SK-N-DZ (cell line): Measurements from ENCODE around the gene ENPP6. TPM values are rescaled to one million over a fixed set of nuclear protein-coding genes. Genes with fewer than 3 reads are reported as not detected.
A peak's percentile ranks its signal among the peaks of the same experiment; 100 is the strongest.

ENCODE experiments used
- DNase-seq: peaks from one replicate; pipeline ENCODE4 v3.0.0-alpha.2; 2015; ENCODE audit warnings: low spot score
- polyA plus RNA-seq, 2 experiments: library from polyadenylated mRNA; depleted of rRNA; stranded (reverse); fragments of >200 nt; gene quantifications; 2 replicates each; pipeline ENCODE4 v1.2.3, GENCODE V29; 2014

ENPP6 gene
- not detected in 2 replicates for polyA plus RNA-seq (2014; cell fraction: cytosol; rRNA removed)
- not detected in 2 replicates for polyA plus RNA-seq (2014; cell fraction: nucleus; rRNA removed)

- DNase-seq: no peak
Measured at GRCh38 chr4:184217634-184218033, at the start of gene ENPP6. Gene ENPP6, minus strand, starts transcription at chr4:184217873. Its CDS starts 54 bp downstream, at chr4:184217819.

- no peak for DNase-seq
Measured at GRCh38 chr4:184267206-184267608, 49.5 kb upstream of the ENPP6 start.

- DNase-seq: no peak
Measured at GRCh38 chr4:184265546-184266351, 48.1 kb upstream of the ENPP6 start.

GRCh38 chr4:184263910-184264732 lies 46.4 kb upstream of the ENPP6 start:
- DNase-seq: peak; percentile 84

- no peak for DNase-seq
Measured at GRCh38 chr4:184263461-184263860, 45.8 kb upstream of the ENPP6 start.

- no peak for DNase-seq
Measured at GRCh38 chr4:184262901-184263300, 45.2 kb upstream of the ENPP6 start.

GRCh38 chr4:184261246-184261645 lies 43.6 kb upstream of the ENPP6 start:
- no peak for DNase-seq

GRCh38 chr4:184259866-184260265 lies 42.2 kb upstream of the ENPP6 start:
- no peak for DNase-seq

GRCh38 chr4:184259081-184259480 lies 41.4 kb upstream of the ENPP6 start:
- no peak for DNase-seq

GRCh38 chr4:184255871-184256642 lies 38.4 kb upstream of the ENPP6 start:
- DNase-seq: no peak

- no peak for DNase-seq
Measured at GRCh38 chr4:184255361-184255760, 37.7 kb upstream of the ENPP6 start.

- no peak for DNase-seq
Measured at GRCh38 chr4:184253072-184253420, 35.4 kb upstream of the ENPP6 start.

GRCh38 chr4:184252136-184253071 lies 34.7 kb upstream of the ENPP6 start:
- no peak for DNase-seq

GRCh38 chr4:184251670-184251980 lies 34.0 kb upstream of the ENPP6 start:
- no peak for DNase-seq

- peak; percentile 58 for DNase-seq
Measured at GRCh38 chr4:184250795-184251669, 33.4 kb upstream of the ENPP6 start.

GRCh38 chr4:184248216-184248615 lies 30.5 kb upstream of the ENPP6 start:
- DNase-seq: no peak

- no peak for DNase-seq
Measured at GRCh38 chr4:184247421-184247820, 29.7 kb upstream of the ENPP6 start.

- no peak for DNase-seq
Measured at GRCh38 chr4:184246426-184246825, 28.8 kb upstream of the ENPP6 start.

- DNase-seq: no peak
Measured at GRCh38 chr4:184238072-184238745, 20.5 kb upstream of the ENPP6 start.
